Type B pancreatic cell (in vitro differentiated cells): ENCODE results near the gene PDIA2. TPM values are rescaled to one million over a fixed set of nuclear protein-coding genes. Genes with fewer than 3 reads are reported as not detected.

Source experiments
- DNase-seq: peaks from one replicate; pipeline ENCODE4 v3.0.0; 2021; ENCODE audit warnings: mixed read lengths; ENCODE audit not compliant: unreplicated experiment; ENCODE audit errors: extremely low spot score
- H3K27ac Mint-ChIP-seq: 2 replicates; pipeline ENCODE4 v1.8.0; 2021; ENCODE audit warnings: mild to moderate bottlenecking, mixed read lengths
- H3K27me3 Mint-ChIP-seq: 2 replicates; pipeline ENCODE4 v1.8.0; 2021; ENCODE audit warnings: mixed read lengths
- H3K36me3 Mint-ChIP-seq: 2 replicates; pipeline ENCODE4 v1.8.0; 2021; ENCODE audit warnings: mixed read lengths
- H3K4me1 Mint-ChIP-seq: one replicate; pipeline ENCODE4 v1.8.0; 2021; ENCODE audit warnings: mixed read lengths; ENCODE audit not compliant: unreplicated experiment
- H3K4me3 Mint-ChIP-seq: 2 replicates; pipeline ENCODE4 v1.8.0; 2021; ENCODE audit warnings: mild to moderate bottlenecking, mixed read lengths
- H3K9me3 Mint-ChIP-seq: 2 replicates; pipeline ENCODE4 v1.8.0; 2021; ENCODE audit warnings: mixed read lengths
- CTCF ChIP-seq: fragments of 200-600 bp; sonication (generic); conservative IDR thresholded peaks from 2 replicates; pipeline ENCODE4 v1.5.0; 2021; ENCODE audit warnings: antibody characterized with exemption, mild to moderate bottlenecking
- total RNA-seq: library from RNA; stranded (reverse); gene quantifications from 2 replicates; pipeline ENCODE4 v1.2.1, GENCODE V29; 2021; ENCODE audit warnings: low replicate concordance

The PDIA2 gene
- total RNA-seq, 1 donor from 2014 or later: 1.0 TPM

GRCh38 chr16:287298-287811 is 4.4 kb downstream of the PDIA2 start:
- Mint-ChIP-seq H3K36me3 (peaks cover 3% of the 10 kb centered on the region), H3K27me3 (no peaks in the 10 kb centered on the region), H3K4me3 (no peak overlapping the region), H3K9me3 (no peaks in the 10 kb centered on the region), H3K27ac (no peak overlapping the region), H3K4me1 (no peaks in the 10 kb centered on the region)
- no peak for DNase-seq
- TF ChIP-seq CTCF: no peak

DNA sequence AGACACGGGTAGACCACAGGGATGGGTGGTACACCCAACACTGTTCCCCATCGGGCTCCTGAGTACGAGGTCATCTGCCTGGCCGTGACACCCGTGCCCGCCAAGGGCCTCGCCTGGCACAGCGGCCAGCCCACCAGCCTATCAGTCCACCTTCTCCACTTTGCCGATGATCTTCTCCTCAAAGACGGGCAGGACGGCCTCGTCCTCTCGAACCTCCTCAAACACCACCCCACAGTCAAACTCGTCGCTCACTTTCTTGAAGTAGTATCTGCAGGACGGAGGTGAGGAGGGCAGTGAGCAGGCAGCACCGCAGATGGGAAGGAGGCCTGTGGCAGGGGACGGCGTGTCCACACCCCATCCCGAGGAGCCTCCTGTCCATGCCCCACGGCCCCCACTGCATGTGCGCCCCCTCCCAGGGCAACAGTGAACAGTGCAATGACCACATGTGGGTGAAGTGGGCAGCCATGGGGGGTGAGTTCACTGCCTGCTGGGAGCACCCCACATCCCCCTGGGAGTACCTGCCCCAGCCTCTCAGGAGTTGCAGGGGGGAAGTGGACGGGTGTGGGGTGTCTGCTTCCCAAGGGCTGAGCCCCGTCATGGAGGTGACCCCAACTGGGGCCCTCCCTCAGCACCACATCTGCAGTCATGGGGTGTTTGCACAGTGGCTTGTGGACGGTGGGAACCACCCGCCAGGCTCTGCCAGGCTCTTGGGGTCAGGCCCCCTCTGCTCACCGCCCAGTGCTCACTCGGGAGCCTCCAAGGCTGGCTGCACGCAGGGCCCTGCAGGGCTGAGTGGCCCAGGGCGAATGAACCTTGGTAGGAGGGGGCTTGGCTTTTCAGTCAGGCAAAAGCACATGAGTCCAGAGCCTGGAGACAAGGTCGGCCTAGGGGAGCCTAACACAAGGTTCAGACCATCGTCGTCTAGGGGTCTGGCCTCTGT is 5.3 kb downstream of the PDIA2 start:
- Mint-ChIP-seq H3K4me1 (no peaks in the 10 kb centered on the region), H3K9me3 (no peaks in the 10 kb centered on the region), H3K27ac (no peak overlapping the region), H3K27me3 (no peaks in the 10 kb centered on the region), H3K36me3 (peaks cover 3% of the 10 kb centered on the region), H3K4me3 (no peak overlapping the region)
- TF ChIP-seq CTCF: no peak
- no peak for DNase-seq

- Mint-ChIP-seq H3K27ac (no peak overlapping the region), H3K4me1 (no peaks in the 10 kb centered on the region), H3K27me3 (no peaks in the 10 kb centered on the region), H3K9me3 (no peaks in the 10 kb centered on the region), H3K4me3 (no peak overlapping the region), H3K36me3 (peaks cover 3% of the 10 kb centered on the region)
- no peak for TF ChIP-seq CTCF
- DNase-seq: no peak
Measured at GRCh38 chr16:289395-289997, 6.5 kb downstream of the PDIA2 start.

- no peak overlapping the region for H3K27ac Mint-ChIP-seq
- no peaks in the 10 kb centered on the region for H3K27me3 Mint-ChIP-seq
- H3K9me3 Mint-ChIP-seq: no peaks in the 10 kb centered on the region
- H3K4me3 Mint-ChIP-seq: no peak overlapping the region
- peaks cover 3% of the 10 kb centered on the region for H3K36me3 Mint-ChIP-seq
- DNase-seq: no peak
- no peak for TF ChIP-seq CTCF
- H3K4me1 Mint-ChIP-seq: no peaks in the 10 kb centered on the region
Measured at GRCh38 chr16:290015-290680, 7.2 kb downstream of the PDIA2 start.

- no peak for DNase-seq
- no peaks in the 10 kb centered on the region for H3K9me3 Mint-ChIP-seq
- peaks cover 3% of the 10 kb centered on the region for H3K36me3 Mint-ChIP-seq
- TF ChIP-seq CTCF: no peak
- no peak overlapping the region for H3K4me3 Mint-ChIP-seq
- no peaks in the 10 kb centered on the region for H3K4me1 Mint-ChIP-seq
- no peak overlapping the region for H3K27ac Mint-ChIP-seq
- H3K27me3 Mint-ChIP-seq: no peaks in the 10 kb centered on the region
Measured at GRCh38 chr16:290681-291405, 7.9 kb downstream of the PDIA2 start.
